H1 (cell line): Measurements from ENCODE around the gene SNX13. TPM values are rescaled to one million over a fixed set of nuclear protein-coding genes. Genes with fewer than 3 reads are reported as not detected.

ENCODE experiments used
- CTCF ChIA-PET: fragments of 300-600 bp; sonication (Branson Sonifier 250); formaldehyde crosslinking; loops from one replicate; lab custom pipeline; 2021; ENCODE audit not compliant: partially characterized antibody; lab: Charles Lee
- POLR2A ChIA-PET: fragments of 300-600 bp; sonication (Branson Sonifier 250); formaldehyde crosslinking; loops from one replicate; lab custom pipeline; 2021; ENCODE audit warnings: inconsistent platforms; ENCODE audit not compliant: partially characterized antibody; lab: Charles Lee
- DNase-seq, 2 experiments: peaks; one replicate each; pipeline versions ENCODE4 v3.0.0 to v3.0.0-alpha.2; 2010 to 2022; ENCODE audit warnings: low spot score in 2 of 2, low read depth in 1 of 2, mixed read lengths in 1 of 2
- FAIRE-seq: peaks from 2 replicates; lab custom pipeline; 2011; peaks lifted over from hg19 to GRCh38; lab: Jason Lieb, UNC
- H2AFZ ChIP-seq: 2 replicates; pipeline ENCODE4 v1.8.1; 2012; ENCODE audit warnings: low read length, inconsistent platforms
- H2AK5ac ChIP-seq: 2 replicates; pipeline ENCODE4 v1.6.1; 2013; ENCODE audit warnings: low read depth, low read length
- H2BK120ac ChIP-seq: replicated peaks from 2 replicates; pipeline ENCODE3; 2013; ENCODE audit warnings: low read depth, low read length, inconsistent platforms
- H2BK12ac ChIP-seq: 2 replicates; pipeline ENCODE4 v1.6.1; 2013; ENCODE audit warnings: low read depth, low read length
- H2BK15ac ChIP-seq: 2 replicates; pipeline ENCODE4 v1.6.1; 2013; ENCODE audit warnings: low read length
- H2BK20ac ChIP-seq: 2 replicates; pipeline ENCODE4 v1.6.1; 2013; ENCODE audit warnings: low read length
- H2BK5ac ChIP-seq: 2 replicates; pipeline ENCODE4 v1.6.1; 2013; ENCODE audit warnings: low read depth, low read length
- H3K14ac ChIP-seq: 2 replicates; pipeline ENCODE4 v1.6.1; 2013; ENCODE audit warnings: inconsistent platforms; ENCODE audit not compliant: insufficient read length
- H3K18ac ChIP-seq: 2 replicates; pipeline ENCODE4 v1.6.1; 2013; ENCODE audit warnings: low read length; ENCODE audit errors: extremely low read depth
- H3K23ac ChIP-seq: 2 replicates; pipeline ENCODE4 v1.6.1; 2013; ENCODE audit warnings: inconsistent platforms; ENCODE audit not compliant: insufficient read length
- H3K23me2 ChIP-seq: 2 replicates; pipeline ENCODE4 v1.6.1; 2013; ENCODE audit warnings: low read depth, low read length
- H3K27ac ChIP-seq: 2 replicates; pipeline ENCODE4 v1.6.1; 2011; ENCODE audit warnings: low read depth, low read length, inconsistent platforms
- H3K27me3 ChIP-seq, 4 experiments: replicated peaks in 1 of 4; 1 replicate in 1 of 4; 2 replicates in 3 of 4; pipeline versions ENCODE4 v1.6.1 to v1.8.1; 2011 to 2013; ENCODE audit warnings: low read length in 3 of 4, mild to moderate bottlenecking in 3 of 4, inconsistent platforms in 2 of 4, mixed read lengths in 2 of 4, moderate library complexity in 1 of 4; ENCODE audit not compliant: control insufficient read depth in 3 of 4, insufficient read depth in 3 of 4; ENCODE audit errors: extremely low read depth in 1 of 4
- H3K36me3 ChIP-seq, 4 experiments: 2 replicates each; pipeline versions ENCODE4 v1.6.1 to v1.8.1; 2011 to 2013; ENCODE audit warnings: mild to moderate bottlenecking in 4 of 4, low read length in 3 of 4, moderate library complexity in 2 of 4, control low read depth in 1 of 4, inconsistent platforms in 1 of 4; ENCODE audit not compliant: insufficient read depth in 4 of 4, control insufficient read depth in 2 of 4
- H3K4ac ChIP-seq: replicated peaks from 2 replicates; pipeline ENCODE3; 2013; ENCODE audit warnings: low read length, low read depth, mixed read lengths, inconsistent platforms; ENCODE audit not compliant: insufficient read length
- H3K4me1 ChIP-seq, 4 experiments: replicated peaks in 1 of 4; 1 replicate in 1 of 4; 2 replicates in 3 of 4; pipeline versions ENCODE4 v1.6.1 to v1.8.1; 2011 to 2013; ENCODE audit warnings: low read length in 3 of 4, inconsistent platforms in 2 of 4, mixed read lengths in 1 of 4; ENCODE audit not compliant: insufficient read depth in 4 of 4, control insufficient read depth in 3 of 4
- H3K4me2 ChIP-seq, 2 experiments: 2 replicates each; pipeline versions ENCODE4 v1.6.1 to v1.8.1; 2011 to 2013; ENCODE audit warnings: low read depth in 2 of 2, low read length in 2 of 2, control low read depth in 1 of 2, inconsistent platforms in 1 of 2, mild to moderate bottlenecking in 1 of 2; ENCODE audit not compliant: insufficient read depth in 1 of 2
- H3K4me3 ChIP-seq, 4 experiments: fragments of 200-600, 300-600 bp in 1 of 4; sonication (generic), shearing (Covaris generic), sonication (Bioruptor Twin) in 1 of 4; 2 replicates each; pipeline versions ENCODE4 v1.5.1 to v1.8.1; 2011 to 2016; ENCODE audit warnings: low read length in 4 of 4, low read depth in 3 of 4, control low read depth in 2 of 4, inconsistent platforms in 2 of 4, mild to moderate bottlenecking in 2 of 4, mixed read lengths in 1 of 4, moderate library complexity in 1 of 4; ENCODE audit not compliant: insufficient read depth in 2 of 4; ENCODE audit errors: extremely low read depth in 1 of 4
- H3K56ac ChIP-seq: replicated peaks from 2 replicates; pipeline ENCODE3; 2013; ENCODE audit warnings: low read depth, mild to moderate bottlenecking, mixed read lengths, low read length, inconsistent platforms; ENCODE audit not compliant: insufficient read length
- H3K79me1 ChIP-seq: 2 replicates; pipeline ENCODE4 v1.6.1; 2013; ENCODE audit warnings: low read depth, low read length, control low read depth
- H3K79me2 ChIP-seq, 2 experiments: 2 replicates each; pipeline versions ENCODE4 v1.6.1 to v1.8.1; 2012 to 2013; ENCODE audit warnings: low read length in 2 of 2, mild to moderate bottlenecking in 2 of 2, inconsistent platforms in 1 of 2; ENCODE audit not compliant: insufficient read depth in 2 of 2, control insufficient read depth in 1 of 2
- H3K9ac ChIP-seq, 4 experiments: replicated peaks in 1 of 4; 1 replicate in 1 of 4; 2 replicates in 3 of 4; pipeline versions ENCODE4 v1.6.1 to v1.8.1; 2011 to 2013; ENCODE audit warnings: low read depth in 3 of 4, low read length in 3 of 4, control low read depth in 2 of 4, mild to moderate bottlenecking in 2 of 4, moderate library complexity in 2 of 4, inconsistent platforms in 1 of 4; ENCODE audit errors: extremely low read depth in 1 of 4
- H3K9me3 ChIP-seq, 2 experiments: 2 replicates each; pipeline versions ENCODE4 v1.6.1 to v1.8.1; 2012 to 2013; ENCODE audit warnings: mild to moderate bottlenecking in 2 of 2, moderate library complexity in 2 of 2, control low read depth in 1 of 2, inconsistent platforms in 1 of 2, low read depth in 1 of 2, low read length in 1 of 2, mixed read lengths in 1 of 2; ENCODE audit not compliant: insufficient read depth in 2 of 2
- H4K20me1 ChIP-seq, 2 experiments: replicated peaks in 1 of 2; 2 replicates each; pipeline versions ENCODE3 to v1.8.1; 2011 to 2013; ENCODE audit warnings: inconsistent platforms in 2 of 2, low read length in 2 of 2, mild to moderate bottlenecking in 1 of 2; ENCODE audit not compliant: insufficient read depth in 2 of 2, control insufficient read depth in 1 of 2
- H4K5ac ChIP-seq: 2 replicates; pipeline ENCODE4 v1.6.1; 2013; ENCODE audit warnings: low read length, low read depth, mixed read lengths, inconsistent platforms; ENCODE audit not compliant: insufficient read length
- H4K8ac ChIP-seq: 2 replicates; pipeline ENCODE4 v1.8.0; 2013; ENCODE audit warnings: mild to moderate bottlenecking, moderate library complexity, low read length, inconsistent platforms; ENCODE audit not compliant: insufficient read depth; ENCODE audit errors: extremely low read depth
- H4K91ac ChIP-seq: replicated peaks from 2 replicates; pipeline ENCODE3; 2013; ENCODE audit warnings: low read length, mixed read lengths, inconsistent platforms; ENCODE audit not compliant: insufficient read length
- BACH1 ChIP-seq: IDR thresholded peaks from 2 replicates; pipeline ENCODE4 v1.6.1; 2012; ENCODE audit warnings: low read length, improper control_type of control experiment
- BCL11A ChIP-seq, 2 experiments: IDR thresholded peaks; one replicate each; pipeline ENCODE4 v1.6.1; 2011; ENCODE audit warnings: low read depth in 2 of 2, low read length in 2 of 2, mild to moderate bottlenecking in 2 of 2
- CBX5 ChIP-seq: fragments of 300-800, 300-1000 bp; sonication (generic); IDR thresholded peaks from 2 replicates; pipeline ENCODE4 v1.7.1; 2016; ENCODE audit warnings: antibody characterized with exemption, low read length, low read depth
- CREB1 ChIP-seq: IDR thresholded peaks from 2 replicates; pipeline ENCODE4 v1.6.1; 2012; ENCODE audit warnings: inconsistent platforms
- FOSL1 ChIP-seq: IDR thresholded peaks from 2 replicates; pipeline ENCODE4 v1.6.1; 2011; ENCODE audit warnings: mild to moderate bottlenecking, low read depth, low read length, moderate library complexity; ENCODE audit not compliant: insufficient read depth
- HDAC6 ChIP-seq: IDR thresholded peaks from one replicate; pipeline ENCODE4 v1.7.1; 2012; ENCODE audit warnings: low read depth, mild to moderate bottlenecking, inconsistent platforms, low read length, moderate library complexity
- KDM4A ChIP-seq: IDR thresholded peaks from one replicate; pipeline ENCODE4 v1.7.1; 2012; ENCODE audit warnings: low read depth, mild to moderate bottlenecking, moderate library complexity, low read length, inconsistent platforms; ENCODE audit not compliant: severe bottlenecking
- NRF1 ChIP-seq: IDR thresholded peaks from 2 replicates; pipeline ENCODE4 v1.6.1; 2011; ENCODE audit warnings: mild to moderate bottlenecking, low read depth, low read length, improper control_type of control experiment
- SIN3A ChIP-seq, 2 experiments: IDR thresholded peaks in 1 of 2; conservative IDR thresholded peaks in 1 of 2; 2 replicates each; pipeline ENCODE4 v1.6.1; 2011 to 2012; ENCODE audit warnings: low read length in 2 of 2, improper control_type of control experiment in 1 of 2, low read depth in 1 of 2, mild to moderate bottlenecking in 1 of 2
- TAF7 ChIP-seq: optimal IDR thresholded peaks from 2 replicates; pipeline ENCODE3; 2011; ENCODE audit warnings: low read depth, mild to moderate bottlenecking, inconsistent platforms, low read length, moderate library complexity, borderline replicate concordance
- WGBS, 2 experiments: shearing (Covaris generic) in 1 of 2; methylation state at CpG; one replicate each; pipeline versions ENCODE4 v1.1.6 to v1.1.7; 2013 to 2015; ENCODE audit warnings: low lambda C conversion rate in 2 of 2, mixed read lengths in 2 of 2, inconsistent platforms in 1 of 2, low coverage in 1 of 2, missing lambda C conversion rate in 1 of 2; ENCODE audit not compliant: insufficient replicate concordance in 2 of 2, insufficient coverage in 1 of 2, insufficient read length in 1 of 2; ENCODE audit errors: extremely low coverage in 1 of 2, missing lambda C conversion rate in 1 of 2; 5-methylcytosine and 5-hydroxymethylcytosine counted together
- polyA plus RNA-seq, 7 experiments: library from polyadenylated mRNA; depleted of rRNA in 3 of 7; stranded (reverse) in 5 of 7; unstranded in 2 of 7; fragments of >200 nt in 5 of 7; fragments of 200-250 nt in 2 of 7; gene quantifications; 1 replicate in 5 of 7; 2 replicates in 1 of 7; 4 replicates in 1 of 7; pipeline versions ENCODE4 v1.2.1 to v1.2.3, GENCODE V29; 2011 to 2013; ENCODE audit warnings: missing spikeins in 2 of 7, mixed read lengths in 2 of 7
- total RNA-seq: library from RNA; stranded (reverse); fragmentation: NEBNext Ultra II Directional; extraction: Animal tissue kit (Norgen Biotek cat#: 25700); gene quantifications from 2 replicates; pipeline ENCODE4 v1.2.1, GENCODE V29; 2021
- TF ChIP-seq, protein P1 (sequence below): IDR thresholded peaks from 2 replicates; pipeline ENCODE4 v1.6.1; 2012; ENCODE audit warnings: inconsistent platforms

Gene SNX13
- total and polyA plus RNA-seq, 2 of the 8 experiments (the other 6 are each of a cell fraction or from before 2014, with no cell fraction given): 5.5 to 27.4 TPM

DNA sequence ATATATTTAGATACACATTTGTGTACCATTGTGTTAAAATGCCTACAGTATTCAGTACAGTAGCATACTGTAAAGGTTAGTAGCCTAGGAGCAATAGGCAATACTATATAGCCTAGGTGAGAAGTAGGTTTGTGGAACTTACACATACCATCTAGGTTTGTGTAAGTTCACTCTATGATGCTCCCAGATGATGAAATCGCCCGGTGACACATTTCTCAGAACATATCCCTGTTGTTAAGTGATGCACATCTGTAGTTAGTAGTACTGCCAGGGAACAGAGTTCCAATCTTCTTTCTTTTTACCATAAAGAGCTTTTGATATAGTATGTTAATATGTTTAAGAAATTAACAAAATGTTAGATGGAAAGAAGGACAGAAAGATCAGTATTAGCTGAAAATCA is 138.2 kb downstream of the SNX13 start:
- POLR2A ChIA-PET: no interaction called here
- Histone ChIP-seq H2AK5ac (no peak overlapping the region), H3K4me1 (peaks cover 0 to 6% (median 2%) of the 10 kb centered on the region in 4 experiments; a peak in 2 of 7 replicates), H2BK15ac (no peak overlapping the region), H3K36me3 (peaks cover 0 to 15% (median 1%) of the 10 kb centered on the region in 4 experiments; a peak in 1 of 8 replicates), H2AFZ (no peak overlapping the region), H3K9me3 (no peaks in the 10 kb centered on the region), H4K8ac (no peak overlapping the region), H3K4me2 (no peak overlapping the region), H3K18ac (no peak overlapping the region), H2BK12ac (no peak overlapping the region), H2BK20ac (no peak overlapping the region), H3K27ac (no peak overlapping the region), H3K79me2 (no peaks in the 10 kb centered on the region), H3K56ac (no peak overlapping the region), H3K14ac (no peak overlapping the region), H2BK5ac (no peak overlapping the region), H3K4me3 (no peak overlapping the region), H3K27me3 (no peaks in the 10 kb centered on the region), H3K4ac (no peak overlapping the region), H4K20me1 (no peaks in the 10 kb centered on the region), H3K23ac (no peak overlapping the region), H4K5ac (no peak overlapping the region), H3K23me2 (no peaks in the 10 kb centered on the region), H2BK120ac (no peak overlapping the region), H4K91ac (no peak overlapping the region), H3K79me1 (no peaks in the 10 kb centered on the region), H3K9ac (no peak overlapping the region)
- no peak for FAIRE-seq
- no peak for DNase-seq
- WGBS, 2 experiments: 100% methylated on average over 2 of the region's 2 CpGs; no CpG with 5 or more reads in 1 of the 2 experiments
- TF ChIP-seq TAF7: no peak
- TF ChIP-seq SIN3A (conservative IDR thresholded peaks at IDR 0.05 in 1 of 2, IDR thresholded peaks at IDR 0.05 in 1 of 2; ENCODE audit: low read depth in 1 of 2, low read length in 2 of 2): no peak
- TF ChIP-seq HDAC6: no peak
- TF ChIP-seq KDM4A: no peak
- TF ChIP-seq CBX5: no peak
- no peak for TF ChIP-seq FOSL1
- TF ChIP-seq, protein P1, sequence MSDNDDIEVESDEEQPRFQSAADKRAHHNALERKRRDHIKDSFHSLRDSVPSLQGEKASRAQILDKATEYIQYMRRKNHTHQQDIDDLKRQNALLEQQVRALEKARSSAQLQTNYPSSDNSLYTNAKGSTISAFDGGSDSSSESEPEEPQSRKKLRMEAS: no peak
- TF ChIP-seq CREB1: no peak
- no peak for TF ChIP-seq BCL11A (IDR thresholded peaks at IDR 0.05; ENCODE audit: low read depth in 2 of 2, low read length in 2 of 2)
- no peak for TF ChIP-seq NRF1
- no peak for TF ChIP-seq BACH1
- CTCF ChIA-PET: no interaction called here
